ENCODE data around the gene SORCS2.

DNA sequence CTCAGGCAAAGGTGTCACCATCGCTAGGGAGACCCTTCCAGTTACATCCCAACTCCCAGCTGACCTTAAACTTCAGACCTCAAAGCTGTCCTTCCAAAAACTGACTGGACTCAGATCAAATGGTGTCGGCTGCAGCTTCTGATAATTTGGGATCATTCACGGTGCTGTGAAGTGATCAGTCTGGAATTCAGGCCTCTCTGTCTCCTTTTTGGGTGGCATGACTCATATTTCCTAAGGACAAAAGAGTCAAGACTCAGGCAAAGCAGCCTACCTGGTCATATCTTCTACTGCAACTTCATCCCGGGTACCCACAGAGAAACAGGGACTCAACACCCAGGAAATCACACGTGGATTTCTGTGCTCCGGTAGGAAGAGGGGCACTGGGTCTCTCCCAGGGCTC lies 87.6 kb downstream of the SORCS2 start:
- TF ChIP-seq, protein P1, sequence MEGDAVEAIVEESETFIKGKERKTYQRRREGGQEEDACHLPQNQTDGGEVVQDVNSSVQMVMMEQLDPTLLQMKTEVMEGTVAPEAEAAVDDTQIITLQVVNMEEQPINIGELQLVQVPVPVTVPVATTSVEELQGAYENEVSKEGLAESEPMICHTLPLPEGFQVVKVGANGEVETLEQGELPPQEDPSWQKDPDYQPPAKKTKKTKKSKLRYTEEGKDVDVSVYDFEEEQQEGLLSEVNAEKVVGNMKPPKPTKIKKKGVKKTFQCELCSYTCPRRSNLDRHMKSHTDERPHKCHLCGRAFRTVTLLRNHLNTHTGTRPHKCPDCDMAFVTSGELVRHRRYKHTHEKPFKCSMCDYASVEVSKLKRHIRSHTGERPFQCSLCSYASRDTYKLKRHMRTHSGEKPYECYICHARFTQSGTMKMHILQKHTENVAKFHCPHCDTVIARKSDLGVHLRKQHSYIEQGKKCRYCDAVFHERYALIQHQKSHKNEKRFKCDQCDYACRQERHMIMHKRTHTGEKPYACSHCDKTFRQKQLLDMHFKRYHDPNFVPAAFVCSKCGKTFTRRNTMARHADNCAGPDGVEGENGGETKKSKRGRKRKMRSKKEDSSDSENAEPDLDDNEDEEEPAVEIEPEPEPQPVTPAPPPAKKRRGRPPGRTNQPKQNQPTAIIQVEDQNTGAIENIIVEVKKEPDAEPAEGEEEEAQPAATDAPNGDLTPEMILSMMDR (IDR thresholded peaks at IDR 0.05; ENCODE audit: insufficient read depth, low read depth, low read length), result no peak
- TF ChIP-seq EZH2 (IDR thresholded peaks at IDR 0.05; ENCODE audit: insufficient read depth, low read length), result no peak

Data from astrocyte (in vitro differentiated cells and primary cell).